NOMO-1 treated with dmso at 0.1 percent for 144 hours (cell line): ENCODE data around the gene TRIM61.

Source experiments
- DNase-seq: peaks from one replicate; lab custom pipeline; 2025; ENCODE audit not compliant: unreplicated experiment; lab: John Stamatoyannopoulos, UW

Gene TRIM61

DNA sequence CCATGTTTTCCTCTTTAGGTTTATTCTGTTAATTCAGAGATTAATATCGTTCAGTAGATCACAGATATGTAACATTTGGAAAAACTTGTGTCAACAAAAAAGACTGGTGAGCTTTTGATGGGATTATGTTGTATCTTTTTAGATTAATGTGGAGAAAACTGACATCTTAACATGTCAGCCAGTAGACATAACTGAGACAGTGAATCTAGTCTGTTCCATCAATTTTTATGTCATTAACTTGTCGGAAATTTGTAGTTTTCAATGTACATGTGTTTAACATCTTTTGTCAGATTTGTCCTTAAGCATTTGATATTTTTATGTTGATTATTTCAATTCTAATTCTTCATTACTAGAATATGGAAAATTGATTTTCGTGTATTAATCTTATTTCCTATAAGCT is 58.5 kb downstream of the TRIM61 start:
- no peak for DNase-seq
